ENCODE measurements around the gene CHTF8. TPM values are rescaled to one million over a fixed set of nuclear protein-coding genes. Genes with fewer than 3 reads are reported as not detected.

CHTF8 gene
- total RNA-seq, 1 donor from 2014 or later, result 133 TPM

- DNase-seq (ENCODE audit: low spot score), result no peak
Observed at GRCh38 chr16:69112285-69113129, 19.9 kb downstream of the CHTF8 start.

GRCh38 chr16:69111876-69112230 is 20.5 kb downstream of the CHTF8 start:
- no peak for DNase-seq (ENCODE audit: low spot score)

- DNase-seq (ENCODE audit: low spot score), result no peak
Observed at GRCh38 chr16:69111216-69111875, 21.0 kb downstream of the CHTF8 start.

DNA sequence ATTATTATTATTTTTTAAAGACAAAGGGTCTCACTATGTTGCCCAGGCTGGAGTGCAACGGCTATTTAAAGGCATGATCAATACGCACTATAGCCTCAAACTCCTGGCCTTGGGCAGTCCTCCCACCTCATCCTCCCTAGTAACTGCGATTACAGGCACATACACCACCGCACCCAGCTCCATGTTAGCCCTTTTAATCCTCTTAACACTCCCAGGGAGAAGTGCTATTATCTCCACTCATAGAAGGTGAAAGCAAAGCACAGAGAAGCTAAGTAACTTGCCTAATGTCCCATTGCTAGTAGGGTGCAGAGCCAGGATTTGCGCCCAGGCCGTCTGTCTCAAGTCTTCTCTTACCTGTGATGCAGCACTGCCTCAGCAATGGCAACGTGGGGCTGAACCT is 22.0 kb downstream of the CHTF8 start:
- DNase-seq (ENCODE audit: low spot score), result no peak

DNA sequence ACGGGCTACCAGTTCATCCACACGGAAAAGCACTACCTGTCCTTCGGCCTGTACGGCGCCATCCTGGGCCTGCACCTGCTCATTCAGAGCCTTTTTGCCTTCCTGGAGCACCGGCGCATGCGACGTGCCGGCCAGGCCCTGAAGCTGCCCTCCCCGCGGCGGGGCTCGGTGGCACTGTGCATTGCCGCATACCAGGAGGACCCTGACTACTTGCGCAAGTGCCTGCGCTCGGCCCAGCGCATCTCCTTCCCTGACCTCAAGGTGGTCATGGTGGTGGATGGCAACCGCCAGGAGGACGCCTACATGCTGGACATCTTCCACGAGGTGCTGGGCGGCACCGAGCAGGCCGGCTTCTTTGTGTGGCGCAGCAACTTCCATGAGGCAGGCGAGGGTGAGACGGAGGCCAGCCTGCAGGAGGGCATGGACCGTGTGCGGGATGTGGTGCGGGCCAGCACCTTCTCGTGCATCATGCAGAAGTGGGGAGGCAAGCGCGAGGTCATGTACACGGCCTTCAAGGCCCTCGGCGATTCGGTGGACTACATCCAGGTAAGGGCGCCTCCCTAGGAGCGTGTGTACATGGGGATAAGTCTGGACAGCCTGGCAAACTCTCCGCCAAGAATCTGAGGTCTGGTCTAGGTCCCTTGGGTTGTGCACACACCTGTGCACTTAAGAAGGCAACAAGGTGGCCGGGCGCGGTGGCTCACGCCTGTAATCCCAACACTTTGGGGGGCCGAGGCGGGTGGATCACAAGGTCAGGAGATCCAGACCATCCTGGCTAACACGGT is 22.7 kb downstream of the CHTF8 start:
- no peak for DNase-seq (ENCODE audit: low spot score)

- DNase-seq (ENCODE audit: low spot score), result no peak
Observed at GRCh38 chr16:69108905-69109252, 23.5 kb downstream of the CHTF8 start.

DNA sequence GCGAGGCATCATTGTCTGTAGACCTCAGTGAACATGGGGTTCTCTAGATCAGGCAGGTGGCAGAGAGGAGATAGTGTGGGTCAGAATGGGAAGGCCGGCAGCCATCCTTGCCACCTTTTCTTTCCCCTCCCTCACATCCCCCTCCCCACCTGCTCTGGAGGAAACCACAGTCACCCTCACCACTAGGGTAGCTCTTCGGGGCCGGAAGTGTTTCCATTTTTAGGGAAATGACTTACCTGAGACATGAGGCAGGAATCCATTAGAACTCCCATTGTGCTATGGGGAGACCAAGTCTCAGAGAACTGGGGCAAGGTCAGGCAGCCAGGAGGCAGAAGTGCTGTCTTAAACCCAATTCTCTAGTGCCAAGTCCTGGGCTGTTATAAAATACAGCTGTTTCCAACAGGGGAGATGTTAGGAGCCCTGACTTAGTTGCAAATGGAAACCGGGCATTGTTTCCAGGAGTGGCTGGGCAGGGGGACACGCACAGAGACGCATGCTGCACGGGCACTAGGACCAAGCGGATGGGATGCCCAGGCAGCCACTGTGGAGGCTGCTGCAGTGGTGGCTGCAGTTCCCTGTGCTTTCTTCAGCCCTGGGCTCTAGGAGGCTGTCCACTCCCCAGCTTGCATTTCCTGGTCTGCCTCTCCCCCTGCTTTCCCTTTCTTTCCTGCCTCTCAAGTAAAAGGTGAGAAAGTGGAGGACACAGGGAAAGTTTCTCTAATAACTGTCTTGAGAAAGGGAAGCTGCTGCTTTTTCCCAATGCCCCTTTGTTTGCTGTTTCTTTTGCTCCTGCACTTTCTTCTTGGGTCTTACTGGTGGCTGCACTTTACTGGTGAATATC is 24.1 kb downstream of the CHTF8 start:
- no peak for DNase-seq (ENCODE audit: low spot score)

GRCh38 chr16:69107316-69107962 is 24.9 kb downstream of the CHTF8 start:
- no peak for DNase-seq (ENCODE audit: low spot score)

- no peak for DNase-seq (ENCODE audit: low spot score)
Observed at GRCh38 chr16:69106491-69107315, 25.7 kb downstream of the CHTF8 start.

- DNase-seq (ENCODE audit: low spot score), result peak; percentile 67
Observed at GRCh38 chr16:69105501-69106361, 26.7 kb downstream of the CHTF8 start, which contains the start of gene HAS3. Gene HAS3 (plus strand): TSS chr16:69105653. CDS start chr16:69109396, 3,743 bp downstream.

DNA sequence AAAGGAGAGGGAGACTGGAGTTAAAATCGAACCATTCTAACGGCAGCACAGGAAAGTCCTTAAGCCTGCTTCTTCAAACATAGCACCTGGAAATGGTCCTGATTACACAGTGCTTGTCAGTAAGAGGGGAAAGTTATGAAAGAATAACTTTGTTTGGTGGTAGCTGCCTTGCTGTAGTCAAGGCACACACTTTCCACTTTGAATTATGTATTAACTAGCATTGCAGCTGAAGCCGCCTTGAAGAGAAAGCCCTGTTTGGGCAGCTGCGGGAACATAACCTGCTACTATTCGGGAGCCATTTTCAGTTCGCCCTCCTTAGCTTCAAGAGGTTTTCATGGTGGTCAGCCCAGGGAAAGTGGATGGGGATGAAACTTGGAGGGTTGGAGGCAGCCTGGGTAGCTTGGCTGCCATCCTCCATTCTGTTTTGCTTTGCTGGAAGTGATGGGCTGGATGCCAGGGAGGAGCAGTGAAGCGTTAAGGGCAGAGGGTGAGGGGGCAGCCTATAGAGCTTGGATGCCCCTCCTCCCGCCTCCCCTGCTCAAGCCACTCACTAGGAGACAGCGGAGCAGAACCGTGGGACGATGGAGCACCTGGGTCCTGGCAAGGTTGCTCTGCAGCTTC is 32.2 kb downstream of the CHTF8 start:
- DNase-seq (ENCODE audit: low spot score), result no peak

- no peak for DNase-seq (ENCODE audit: low spot score)
Observed at GRCh38 chr16:69095193-69095592, 37.2 kb downstream of the CHTF8 start.

DNA sequence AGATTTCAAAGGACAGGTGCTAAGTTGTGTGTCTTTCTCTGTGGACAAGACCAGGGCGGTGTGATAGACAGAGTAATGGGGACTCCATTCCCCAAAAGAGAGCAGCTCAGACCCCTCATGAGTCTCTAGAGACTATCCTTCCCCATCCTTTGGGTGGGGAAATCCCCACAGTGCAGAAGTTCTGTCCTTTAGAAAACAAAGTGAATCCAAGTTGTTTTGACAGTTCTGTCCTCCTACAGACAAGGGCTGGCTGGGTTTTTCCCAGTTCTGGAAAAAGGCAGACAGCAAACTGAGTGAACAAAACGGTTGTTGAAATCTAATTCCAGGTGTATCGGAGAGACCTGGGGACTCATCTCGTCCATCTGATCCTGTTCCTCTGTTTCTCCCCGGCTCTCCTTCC is 37.9 kb downstream of the CHTF8 start:
- DNase-seq (ENCODE audit: low spot score), result no peak

DNA sequence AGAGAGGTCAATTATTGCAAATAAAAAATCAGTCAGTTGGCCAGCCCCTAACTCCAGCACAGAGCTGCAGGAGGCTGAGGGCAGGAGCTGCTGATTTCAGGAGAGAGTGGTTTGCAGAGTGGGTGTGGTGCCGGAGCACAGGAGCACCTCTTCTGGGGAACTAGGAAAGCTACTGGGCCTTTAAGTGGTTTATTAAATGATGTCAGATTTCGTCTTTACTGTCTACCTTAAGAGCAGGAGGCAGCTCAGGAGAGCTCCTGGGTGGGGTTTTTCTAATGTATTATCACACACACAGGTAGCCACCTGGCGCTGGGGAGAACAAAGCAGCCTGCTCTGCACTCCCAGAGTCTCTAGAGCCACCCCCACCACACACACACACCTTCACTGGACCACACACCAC is 38.4 kb downstream of the CHTF8 start:
- DNase-seq (ENCODE audit: low spot score), result no peak

DNA sequence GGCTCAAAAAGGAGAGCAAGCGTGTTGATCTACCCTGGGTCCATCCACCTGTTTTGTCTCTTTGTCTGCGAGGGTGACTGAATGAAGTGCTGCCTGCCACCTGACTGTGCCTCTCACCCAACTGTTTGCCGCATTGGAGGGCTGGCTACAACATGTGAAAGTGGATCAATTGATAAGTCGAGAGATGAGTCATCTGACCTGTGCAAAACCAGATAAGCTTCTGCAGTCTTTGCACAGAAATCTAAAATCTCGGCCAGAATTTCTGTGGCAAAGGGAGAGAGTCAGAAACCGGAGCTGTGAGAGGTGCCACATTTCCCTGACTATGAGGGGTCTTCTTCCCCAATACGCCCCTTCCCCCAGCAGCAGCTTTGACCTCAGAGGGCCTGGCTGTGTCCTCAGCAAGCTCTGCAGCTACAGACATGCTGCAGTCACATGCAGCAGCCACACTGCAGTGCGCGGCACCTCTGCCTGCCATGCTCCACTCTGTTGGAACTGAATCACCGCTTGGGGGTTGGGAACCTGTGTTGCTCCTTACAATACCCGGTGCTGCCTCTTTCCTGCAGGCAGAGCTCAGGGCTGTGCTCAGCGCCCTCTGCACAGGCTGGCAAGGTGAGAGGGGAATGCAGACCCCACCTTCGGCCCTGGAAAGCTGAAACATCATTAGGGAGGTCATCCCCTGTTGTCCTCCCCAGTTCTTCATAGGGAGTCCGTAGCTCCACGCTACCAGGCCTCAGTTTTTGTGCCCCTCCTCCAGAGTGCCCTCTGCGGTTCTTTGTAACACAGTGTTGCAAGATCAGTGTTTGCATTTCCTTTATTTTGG is 43.1 kb downstream of the CHTF8 start:
- DNase-seq (ENCODE audit: low spot score), result peak; percentile 67

DNA sequence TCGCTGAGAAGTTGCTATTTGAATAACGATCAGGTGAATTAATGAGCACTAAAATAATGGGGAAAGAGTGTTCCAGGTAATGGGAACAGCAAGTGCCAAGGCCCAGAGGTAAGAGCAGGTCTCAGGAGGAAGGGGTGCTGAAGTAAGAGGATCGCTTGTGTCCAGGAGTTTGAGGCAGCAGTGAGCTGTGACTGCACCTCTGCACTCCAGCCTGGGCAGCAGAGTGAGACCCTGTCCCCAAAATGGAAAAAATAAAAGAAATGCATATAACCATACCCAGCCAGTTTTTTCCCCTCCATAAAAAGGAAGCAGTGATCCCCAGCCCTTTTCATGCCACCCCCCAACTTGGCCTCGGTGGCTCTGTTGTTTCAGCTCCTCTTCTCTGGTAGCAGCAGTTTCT is 43.7 kb downstream of the CHTF8 start:
- no peak for DNase-seq (ENCODE audit: low spot score)

- DNase-seq (ENCODE audit: low spot score), result no peak
Observed at GRCh38 chr16:69087161-69087581, 45.2 kb downstream of the CHTF8 start.

Measured in ureter (tissue), 1 donor.